ENCODE results near the gene PCDHGA8. TPM values are rescaled to one million over a fixed set of nuclear protein-coding genes. Genes with fewer than 3 reads are reported as not detected.

Gene PCDHGA8
- total and polyA plus RNA-seq, 4 donors = 0.13 to 6.8 (median 1.8) TPM

DNA sequence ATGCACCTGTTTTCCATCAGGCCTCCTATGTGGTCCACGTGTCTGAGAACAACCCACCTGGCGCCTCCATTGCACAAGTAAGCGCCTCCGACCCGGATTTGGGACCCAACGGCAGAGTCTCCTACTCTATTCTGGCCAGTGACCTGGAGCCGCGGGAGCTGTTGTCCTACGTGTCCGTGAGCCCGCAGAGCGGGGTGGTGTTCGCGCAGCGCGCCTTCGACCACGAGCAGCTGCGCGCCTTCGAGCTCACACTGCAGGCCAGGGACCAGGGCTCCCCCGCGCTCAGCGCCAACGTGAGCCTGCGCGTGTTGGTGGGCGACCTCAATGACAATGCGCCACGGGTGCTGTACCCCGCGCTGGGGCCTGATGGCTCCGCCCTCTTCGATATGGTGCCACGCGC is 40.8 kb upstream of the PCDHGA8 start:
- Histone ChIP-seq H3K9me3 (ENCODE audit: control insufficient read depth, low read length) (peaks cover 35% of the 10 kb centered on the region), H3K4me3 (ENCODE audit: low read length in 2 of 2) (peak overlapping the region in 1 of 2 donors; percentile 38), H3K4me1 (ENCODE audit: control insufficient read depth in 1 of 2, insufficient read depth in 2 of 2, low read length in 2 of 2) (no peaks in the 10 kb centered on the region), H3K36me3 (ENCODE audit: control insufficient read depth in 1 of 2, insufficient read depth in 2 of 2, low read length in 1 of 2) (no peaks in the 10 kb centered on the region), H3K27me3 (ENCODE audit: control insufficient read depth in 1 of 2, insufficient read depth in 2 of 2, low read length in 1 of 2) (no peaks in the 10 kb centered on the region), H3K27ac (ENCODE audit: low read depth in 1 of 2, low read length in 2 of 2) (no peak overlapping the region)
- 28 to 29% methylated on average over 27 to 36 of the region's 36 CpGs for WGBS, 2 donors
- peak in 1 of 2 donors; percentile 44 for DNase-seq
- no peak for ATAC-seq (ENCODE audit: low FRiP score)
- intact Hi-C loops (cut with DNase I) = loop anchor here in 1 of 2 donors (10.0 kb wide), 1 partner anchor 117 kb away; no protein-coding TSS in a partner anchor

DNA sequence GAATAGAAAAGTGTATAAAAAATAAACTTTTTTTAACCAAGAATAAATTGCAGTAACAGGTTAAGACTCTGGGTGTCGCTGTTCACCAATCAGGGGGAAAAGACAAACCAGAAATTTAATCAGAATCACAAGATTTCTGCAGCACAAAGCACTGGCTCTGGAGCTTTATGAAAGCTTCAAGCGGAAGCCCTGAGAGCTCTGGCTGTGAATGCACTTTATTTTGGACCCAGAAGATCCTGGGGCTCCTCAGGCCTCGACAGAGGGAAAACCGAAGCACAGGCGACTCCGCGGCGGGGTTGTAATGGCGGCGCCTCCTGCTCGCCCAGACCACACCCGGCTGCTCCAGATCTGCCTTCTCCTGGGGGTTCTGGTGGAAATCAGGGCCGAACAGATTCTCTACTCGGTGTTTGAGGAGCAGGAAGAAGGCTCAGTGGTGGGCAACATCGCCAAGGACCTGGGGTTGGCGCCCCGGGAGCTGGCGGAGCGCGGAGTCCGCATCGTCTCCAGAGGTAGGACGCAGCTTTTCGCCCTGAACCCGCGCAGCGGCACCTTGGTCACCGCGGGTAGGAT is 37.4 kb upstream of the PCDHGA8 start, which contains the start of gene PCDHGA4:
Gene PCDHGA4, plus strand, starts transcription at position 122 of the 570 bp plus-strand sequence. Its CDS starts 87 bp downstream, at position 209.
- Histone ChIP-seq H3K4me1 (ENCODE audit: control insufficient read depth in 1 of 2, insufficient read depth in 2 of 2, low read length in 2 of 2) (no peaks in the 10 kb centered on the region), H3K36me3 (ENCODE audit: control insufficient read depth in 1 of 2, insufficient read depth in 2 of 2, low read length in 1 of 2) (no peaks in the 10 kb centered on the region), H3K4me3 (ENCODE audit: low read length in 2 of 2) (no peak within 1 kb of the TSS), H3K27me3 (ENCODE audit: control insufficient read depth in 1 of 2, insufficient read depth in 2 of 2, low read length in 1 of 2) (no peaks in the 10 kb centered on the region), H3K9me3 (ENCODE audit: control insufficient read depth, low read length) (peaks cover 40% of the 10 kb centered on the region), H3K27ac (ENCODE audit: low read depth in 1 of 2, low read length in 2 of 2) (no peak within 1 kb of the TSS)
- intact Hi-C loops (cut with DNase I) = loop anchor here in 1 of 2 donors (10.0 kb wide), 1 partner anchor 120 kb away; no protein-coding TSS in a partner anchor
- peak in 1 of 2 donors; percentile 59 for DNase-seq
- WGBS, 2 donors = 7 to 15% methylated on average over 29 of the region's 29 CpGs
- no peak for ATAC-seq (ENCODE audit: low FRiP score)

DNA sequence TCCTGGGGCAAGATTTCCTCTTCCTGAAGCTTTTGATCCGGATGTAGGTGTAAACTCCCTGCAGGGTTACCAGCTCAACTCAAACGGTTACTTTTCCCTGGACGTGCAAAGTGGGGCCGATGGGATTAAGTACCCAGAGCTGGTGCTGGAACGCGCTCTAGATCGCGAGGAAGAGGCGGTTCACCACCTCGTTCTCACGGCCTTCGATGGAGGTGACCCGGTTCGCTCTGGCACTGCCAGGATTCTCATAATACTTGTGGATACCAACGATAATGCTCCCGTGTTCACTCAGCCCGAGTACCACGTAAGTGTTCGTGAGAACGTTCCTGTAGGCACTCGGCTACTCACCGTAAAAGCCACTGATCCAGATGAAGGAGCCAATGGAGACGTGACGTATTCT is 36.8 kb upstream of the PCDHGA8 start:
- no peak overlapping the region for H3K27ac ChIP-seq (ENCODE audit: low read depth in 1 of 2, low read length in 2 of 2)
- ATAC-seq (ENCODE audit: low FRiP score) (no peak), DNase-seq (peak in 1 of 2 donors; percentile 46)
- intact Hi-C loops (cut with DNase I) = loop anchor here in 1 of 2 donors (10.0 kb wide), 1 partner anchor 121 kb away; no protein-coding TSS in a partner anchor
- no peaks in the 10 kb centered on the region for H3K27me3 ChIP-seq (ENCODE audit: control insufficient read depth in 1 of 2, insufficient read depth in 2 of 2, low read length in 1 of 2)
- WGBS, 2 donors = 45 to 46% methylated on average over 24 of the region's 24 CpGs
- no peaks in the 10 kb centered on the region for H3K4me1 ChIP-seq (ENCODE audit: control insufficient read depth in 1 of 2, insufficient read depth in 2 of 2, low read length in 2 of 2)
- H3K36me3 ChIP-seq (ENCODE audit: control insufficient read depth in 1 of 2, insufficient read depth in 2 of 2, low read length in 1 of 2) = no peaks in the 10 kb centered on the region
- H3K9me3 ChIP-seq (ENCODE audit: control insufficient read depth, low read length) = peaks cover 41% of the 10 kb centered on the region
- H3K4me3 ChIP-seq (ENCODE audit: low read length in 2 of 2) = no peak overlapping the region

DNA sequence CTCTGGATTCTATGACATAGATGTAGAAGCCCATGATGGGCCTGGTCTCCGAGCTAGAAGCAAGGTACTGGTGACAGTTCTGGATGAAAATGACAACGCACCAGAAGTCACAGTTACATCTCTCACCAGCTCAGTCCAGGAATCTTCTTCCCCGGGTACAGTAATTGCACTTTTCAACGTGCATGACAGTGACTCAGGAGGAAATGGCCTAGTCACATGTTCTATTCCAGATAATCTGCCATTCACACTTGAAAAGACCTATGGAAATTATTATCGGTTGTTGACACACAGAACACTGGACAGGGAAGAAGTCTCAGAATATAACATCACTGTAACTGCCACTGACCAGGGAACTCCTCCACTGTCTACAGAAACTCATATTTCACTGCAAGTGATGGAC is 36.3 kb upstream of the PCDHGA8 start:
- ATAC-seq (ENCODE audit: low FRiP score) (no peak), DNase-seq (no peak)
- WGBS, 2 donors = 66 to 68% methylated on average over 5 of the region's 5 CpGs
- Histone ChIP-seq H3K36me3 (ENCODE audit: control insufficient read depth in 1 of 2, insufficient read depth in 2 of 2, low read length in 1 of 2) (no peaks in the 10 kb centered on the region), H3K4me3 (ENCODE audit: low read length in 2 of 2) (no peak overlapping the region), H3K27me3 (ENCODE audit: control insufficient read depth in 1 of 2, insufficient read depth in 2 of 2, low read length in 1 of 2) (no peaks in the 10 kb centered on the region), H3K27ac (ENCODE audit: low read depth in 1 of 2, low read length in 2 of 2) (no peak overlapping the region), H3K4me1 (ENCODE audit: control insufficient read depth in 1 of 2, insufficient read depth in 2 of 2, low read length in 2 of 2) (no peaks in the 10 kb centered on the region), H3K9me3 (ENCODE audit: control insufficient read depth, low read length) (peaks cover 38% of the 10 kb centered on the region)
- intact Hi-C loops (cut with DNase I) = loop anchor here in 1 of 2 donors (10.0 kb wide), 1 partner anchor 121 kb away; no protein-coding TSS in a partner anchor

DNA sequence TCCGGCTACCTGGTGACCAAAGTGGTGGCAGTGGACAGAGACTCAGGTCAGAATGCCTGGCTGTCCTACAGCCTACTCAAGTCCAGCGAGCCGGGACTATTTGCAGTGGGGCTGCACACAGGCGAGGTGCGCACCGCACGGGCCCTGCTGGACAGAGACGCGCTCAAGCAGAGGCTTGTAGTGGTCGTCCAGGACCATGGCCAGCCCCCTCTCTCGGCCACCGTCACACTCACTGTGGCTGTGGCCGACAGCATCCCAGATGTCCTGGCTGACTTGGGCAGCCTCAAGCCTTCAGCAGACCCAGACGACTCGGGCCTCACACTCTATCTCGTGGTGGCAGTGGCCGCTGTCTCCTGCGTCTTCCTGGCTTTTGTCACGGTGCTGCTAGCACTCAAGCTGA is 35.5 kb upstream of the PCDHGA8 start:
- no peaks in the 10 kb centered on the region for H3K4me1 ChIP-seq (ENCODE audit: control insufficient read depth in 1 of 2, insufficient read depth in 2 of 2, low read length in 2 of 2)
- no peaks in the 10 kb centered on the region for H3K27me3 ChIP-seq (ENCODE audit: control insufficient read depth in 1 of 2, insufficient read depth in 2 of 2, low read length in 1 of 2)
- H3K4me3 ChIP-seq (ENCODE audit: low read length in 2 of 2) = no peak overlapping the region
- 41 to 45% methylated on average over 19 of the region's 19 CpGs for WGBS, 2 donors
- no peak for DNase-seq
- intact Hi-C loops (cut with DNase I) = loop anchor here in 1 of 2 donors (10.0 kb wide), 1 partner anchor 122 kb away; no protein-coding TSS in a partner anchor
- no peak overlapping the region for H3K27ac ChIP-seq (ENCODE audit: low read depth in 1 of 2, low read length in 2 of 2)
- no peaks in the 10 kb centered on the region for H3K36me3 ChIP-seq (ENCODE audit: control insufficient read depth in 1 of 2, insufficient read depth in 2 of 2, low read length in 1 of 2)
- peaks cover 37% of the 10 kb centered on the region for H3K9me3 ChIP-seq (ENCODE audit: control insufficient read depth, low read length)
- ATAC-seq (ENCODE audit: low FRiP score) = no peak

DNA sequence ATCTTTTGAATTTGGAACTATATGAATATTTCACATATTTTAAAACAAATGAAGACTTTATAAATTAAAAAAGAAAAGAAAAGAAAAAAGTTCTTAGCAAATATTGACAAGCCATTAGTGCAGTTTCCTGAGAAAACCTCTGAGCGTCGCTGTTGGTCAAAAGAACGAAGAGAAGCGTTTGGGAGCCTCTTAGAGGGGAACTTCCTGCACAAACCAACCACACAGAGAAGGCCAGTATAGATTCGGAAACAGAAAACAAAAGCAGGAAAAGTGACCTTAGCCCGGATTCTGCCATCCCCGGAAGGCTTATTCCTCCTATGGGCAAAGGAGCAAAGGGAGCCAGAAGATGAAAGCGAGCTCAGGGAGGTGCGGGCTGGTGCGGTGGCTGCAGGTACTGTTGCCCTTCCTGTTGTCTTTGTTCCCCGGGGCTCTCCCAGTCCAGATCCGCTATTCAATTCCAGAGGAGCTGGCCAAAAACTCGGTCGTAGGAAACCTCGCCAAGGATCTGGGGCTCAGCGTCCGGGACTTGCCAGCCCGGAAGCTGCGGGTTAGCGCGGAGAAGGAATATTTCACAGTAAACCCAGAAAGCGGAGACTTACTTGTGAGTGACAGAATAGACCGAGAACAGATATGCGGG is 32.5 kb upstream of the PCDHGA8 start, which contains the start of gene PCDHGB2:
Gene PCDHGB2, plus strand, starts transcription at position 205 of the 637 bp plus-strand sequence. Its CDS starts 142 bp downstream, at position 347.
- H3K9me3 ChIP-seq (ENCODE audit: control insufficient read depth, low read length) = peaks cover 45% of the 10 kb centered on the region
- H3K36me3 ChIP-seq (ENCODE audit: control insufficient read depth in 1 of 2, insufficient read depth in 2 of 2, low read length in 1 of 2) = no peaks in the 10 kb centered on the region
- intact Hi-C loops (cut with DNase I) = loop anchor here in 1 of 2 donors (10.0 kb wide), 1 partner anchor 125 kb away; no protein-coding TSS in a partner anchor
- peak within 1 kb of the TSS in 1 of 2 donors; percentile 19 for H3K4me3 ChIP-seq (ENCODE audit: low read length in 2 of 2)
- H3K27me3 ChIP-seq (ENCODE audit: control insufficient read depth in 1 of 2, insufficient read depth in 2 of 2, low read length in 1 of 2) = no peaks in the 10 kb centered on the region
- WGBS, 2 donors = 15% methylated on average over 24 of the region's 24 CpGs
- H3K4me1 ChIP-seq (ENCODE audit: control insufficient read depth in 1 of 2, insufficient read depth in 2 of 2, low read length in 2 of 2) = no peaks in the 10 kb centered on the region
- ATAC-seq (ENCODE audit: low FRiP score) = no peak
- no peak within 1 kb of the TSS for H3K27ac ChIP-seq (ENCODE audit: low read depth in 1 of 2, low read length in 2 of 2)
- DNase-seq = peak in 1 of 2 donors; percentile 58

DNA sequence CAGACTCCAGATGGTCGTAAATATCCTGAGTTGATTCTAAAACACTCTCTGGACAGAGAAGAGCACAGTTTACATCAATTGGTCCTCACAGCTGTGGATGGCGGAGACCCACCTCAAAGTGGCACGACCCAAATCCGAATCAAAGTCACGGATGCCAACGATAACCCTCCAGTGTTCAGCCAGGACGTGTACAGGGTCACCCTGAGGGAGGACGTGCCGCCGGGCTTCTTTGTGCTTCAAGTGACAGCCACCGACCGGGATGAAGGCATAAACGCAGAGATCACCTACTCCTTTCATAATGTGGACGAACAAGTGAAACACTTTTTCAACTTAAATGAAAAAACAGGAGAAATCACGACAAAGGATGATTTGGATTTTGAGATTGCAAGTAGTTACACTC is 31.7 kb upstream of the PCDHGA8 start:
- no peak for ATAC-seq (ENCODE audit: low FRiP score)
- Histone ChIP-seq H3K4me1 (ENCODE audit: control insufficient read depth in 1 of 2, insufficient read depth in 2 of 2, low read length in 2 of 2) (no peaks in the 10 kb centered on the region), H3K27ac (ENCODE audit: low read depth in 1 of 2, low read length in 2 of 2) (no peak overlapping the region), H3K36me3 (ENCODE audit: control insufficient read depth in 1 of 2, insufficient read depth in 2 of 2, low read length in 1 of 2) (no peaks in the 10 kb centered on the region), H3K9me3 (ENCODE audit: control insufficient read depth, low read length) (peaks cover 46% of the 10 kb centered on the region), H3K27me3 (ENCODE audit: control insufficient read depth in 1 of 2, insufficient read depth in 2 of 2, low read length in 1 of 2) (no peaks in the 10 kb centered on the region), H3K4me3 (ENCODE audit: low read length in 2 of 2) (no peak overlapping the region)
- no peak for DNase-seq
- WGBS, 2 donors = 26 to 30% methylated on average over 15 of the region's 15 CpGs
- intact Hi-C loops (cut with DNase I) = no loop called here

DNA sequence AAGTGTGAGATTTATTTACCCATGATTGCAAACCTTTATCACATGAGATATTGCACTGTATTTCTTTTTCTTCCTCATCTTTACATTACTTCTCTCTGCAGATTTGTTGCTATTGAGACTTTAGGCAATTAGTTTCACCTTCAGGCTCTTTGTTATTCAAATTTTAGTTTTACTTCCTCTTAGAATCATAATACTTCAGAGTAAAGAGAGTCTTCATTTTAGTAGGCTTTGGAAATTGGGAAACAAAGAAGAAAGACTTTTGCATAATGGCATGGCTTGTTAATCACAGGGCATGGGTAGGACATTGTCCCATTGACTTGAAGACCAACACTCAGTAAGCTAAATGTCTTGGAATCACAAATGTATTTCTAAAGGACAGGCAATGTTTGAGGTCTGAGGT is 29.7 kb upstream of the PCDHGA8 start:
- H3K4me3 ChIP-seq (ENCODE audit: low read length in 2 of 2) = no peak overlapping the region
- H3K36me3 ChIP-seq (ENCODE audit: control insufficient read depth in 1 of 2, insufficient read depth in 2 of 2, low read length in 1 of 2) = no peaks in the 10 kb centered on the region
- H3K27ac ChIP-seq (ENCODE audit: low read depth in 1 of 2, low read length in 2 of 2) = no peak overlapping the region
- H3K9me3 ChIP-seq (ENCODE audit: control insufficient read depth, low read length) = peaks cover 42% of the 10 kb centered on the region
- DNase-seq (no peak), ATAC-seq (ENCODE audit: low FRiP score) (no peak)
- intact Hi-C loops (cut with DNase I) = no loop called here
- H3K27me3 ChIP-seq (ENCODE audit: control insufficient read depth in 1 of 2, insufficient read depth in 2 of 2, low read length in 1 of 2) = no peaks in the 10 kb centered on the region
- H3K4me1 ChIP-seq (ENCODE audit: control insufficient read depth in 1 of 2, insufficient read depth in 2 of 2, low read length in 2 of 2) = no peaks in the 10 kb centered on the region

Measured in aorta (tissue), 5 donors.